ENCODE results near the gene DNER.

DNER gene

DNA sequence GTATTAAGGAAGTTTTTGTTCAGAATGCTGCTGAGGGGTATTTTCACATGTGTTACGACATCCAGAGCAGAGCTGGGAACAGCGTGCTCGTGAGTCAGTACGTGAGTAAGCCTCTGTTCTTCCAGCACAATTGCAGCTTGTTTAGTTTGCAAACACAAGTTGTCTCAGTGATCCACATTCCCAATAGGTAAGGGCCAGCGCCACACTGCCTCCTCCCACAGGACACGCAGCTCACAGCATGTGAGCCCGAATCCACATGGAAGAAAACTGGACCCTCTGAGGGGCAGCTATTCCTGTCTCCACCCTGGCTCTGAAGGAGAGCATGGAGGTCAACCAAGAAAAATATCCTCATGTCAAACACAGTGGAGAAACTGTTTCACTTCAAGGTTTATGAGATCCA lies 269.3 kb downstream of the DNER start:
- DNase-seq (ENCODE audit: low read depth in 1 of 2, low spot score in 1 of 2), result peak in 1 of 2 experiments; percentile 5
- Histone ChIP-seq H3K4me3 (replicated peaks; ENCODE audit: insufficient read depth, low read length) (no peak overlapping the region), H3K27ac (replicated peaks) (no peak overlapping the region), H3K27me3 (ENCODE audit: insufficient read depth, poor library complexity, severe bottlenecking) (no peaks in the 10 kb centered on the region)
- TF ChIP-seq, protein P1, sequence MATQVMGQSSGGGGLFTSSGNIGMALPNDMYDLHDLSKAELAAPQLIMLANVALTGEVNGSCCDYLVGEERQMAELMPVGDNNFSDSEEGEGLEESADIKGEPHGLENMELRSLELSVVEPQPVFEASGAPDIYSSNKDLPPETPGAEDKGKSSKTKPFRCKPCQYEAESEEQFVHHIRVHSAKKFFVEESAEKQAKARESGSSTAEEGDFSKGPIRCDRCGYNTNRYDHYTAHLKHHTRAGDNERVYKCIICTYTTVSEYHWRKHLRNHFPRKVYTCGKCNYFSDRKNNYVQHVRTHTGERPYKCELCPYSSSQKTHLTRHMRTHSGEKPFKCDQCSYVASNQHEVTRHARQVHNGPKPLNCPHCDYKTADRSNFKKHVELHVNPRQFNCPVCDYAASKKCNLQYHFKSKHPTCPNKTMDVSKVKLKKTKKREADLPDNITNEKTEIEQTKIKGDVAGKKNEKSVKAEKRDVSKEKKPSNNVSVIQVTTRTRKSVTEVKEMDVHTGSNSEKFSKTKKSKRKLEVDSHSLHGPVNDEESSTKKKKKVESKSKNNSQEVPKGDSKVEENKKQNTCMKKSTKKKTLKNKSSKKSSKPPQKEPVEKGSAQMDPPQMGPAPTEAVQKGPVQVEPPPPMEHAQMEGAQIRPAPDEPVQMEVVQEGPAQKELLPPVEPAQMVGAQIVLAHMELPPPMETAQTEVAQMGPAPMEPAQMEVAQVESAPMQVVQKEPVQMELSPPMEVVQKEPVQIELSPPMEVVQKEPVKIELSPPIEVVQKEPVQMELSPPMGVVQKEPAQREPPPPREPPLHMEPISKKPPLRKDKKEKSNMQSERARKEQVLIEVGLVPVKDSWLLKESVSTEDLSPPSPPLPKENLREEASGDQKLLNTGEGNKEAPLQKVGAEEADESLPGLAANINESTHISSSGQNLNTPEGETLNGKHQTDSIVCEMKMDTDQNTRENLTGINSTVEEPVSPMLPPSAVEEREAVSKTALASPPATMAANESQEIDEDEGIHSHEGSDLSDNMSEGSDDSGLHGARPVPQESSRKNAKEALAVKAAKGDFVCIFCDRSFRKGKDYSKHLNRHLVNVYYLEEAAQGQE (IDR thresholded peaks at IDR 0.05; ENCODE audit: insufficient replicate concordance, low read depth), result no peak
- TF ChIP-seq POLR2AphosphoS5 (IDR thresholded peaks at IDR 0.05; ENCODE audit: low read depth) (no peak), GABPA (IDR thresholded peaks at IDR 0.05; ENCODE audit: low read depth) (no peak), SPI1 (IDR thresholded peaks at IDR 0.05; ENCODE audit: borderline replicate concordance, low read depth) (no peak)
- TF ChIP-seq, protein P2, sequence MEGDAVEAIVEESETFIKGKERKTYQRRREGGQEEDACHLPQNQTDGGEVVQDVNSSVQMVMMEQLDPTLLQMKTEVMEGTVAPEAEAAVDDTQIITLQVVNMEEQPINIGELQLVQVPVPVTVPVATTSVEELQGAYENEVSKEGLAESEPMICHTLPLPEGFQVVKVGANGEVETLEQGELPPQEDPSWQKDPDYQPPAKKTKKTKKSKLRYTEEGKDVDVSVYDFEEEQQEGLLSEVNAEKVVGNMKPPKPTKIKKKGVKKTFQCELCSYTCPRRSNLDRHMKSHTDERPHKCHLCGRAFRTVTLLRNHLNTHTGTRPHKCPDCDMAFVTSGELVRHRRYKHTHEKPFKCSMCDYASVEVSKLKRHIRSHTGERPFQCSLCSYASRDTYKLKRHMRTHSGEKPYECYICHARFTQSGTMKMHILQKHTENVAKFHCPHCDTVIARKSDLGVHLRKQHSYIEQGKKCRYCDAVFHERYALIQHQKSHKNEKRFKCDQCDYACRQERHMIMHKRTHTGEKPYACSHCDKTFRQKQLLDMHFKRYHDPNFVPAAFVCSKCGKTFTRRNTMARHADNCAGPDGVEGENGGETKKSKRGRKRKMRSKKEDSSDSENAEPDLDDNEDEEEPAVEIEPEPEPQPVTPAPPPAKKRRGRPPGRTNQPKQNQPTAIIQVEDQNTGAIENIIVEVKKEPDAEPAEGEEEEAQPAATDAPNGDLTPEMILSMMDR (IDR thresholded peaks at IDR 0.05; ENCODE audit: insufficient read depth, low read length), result no peak

DNA sequence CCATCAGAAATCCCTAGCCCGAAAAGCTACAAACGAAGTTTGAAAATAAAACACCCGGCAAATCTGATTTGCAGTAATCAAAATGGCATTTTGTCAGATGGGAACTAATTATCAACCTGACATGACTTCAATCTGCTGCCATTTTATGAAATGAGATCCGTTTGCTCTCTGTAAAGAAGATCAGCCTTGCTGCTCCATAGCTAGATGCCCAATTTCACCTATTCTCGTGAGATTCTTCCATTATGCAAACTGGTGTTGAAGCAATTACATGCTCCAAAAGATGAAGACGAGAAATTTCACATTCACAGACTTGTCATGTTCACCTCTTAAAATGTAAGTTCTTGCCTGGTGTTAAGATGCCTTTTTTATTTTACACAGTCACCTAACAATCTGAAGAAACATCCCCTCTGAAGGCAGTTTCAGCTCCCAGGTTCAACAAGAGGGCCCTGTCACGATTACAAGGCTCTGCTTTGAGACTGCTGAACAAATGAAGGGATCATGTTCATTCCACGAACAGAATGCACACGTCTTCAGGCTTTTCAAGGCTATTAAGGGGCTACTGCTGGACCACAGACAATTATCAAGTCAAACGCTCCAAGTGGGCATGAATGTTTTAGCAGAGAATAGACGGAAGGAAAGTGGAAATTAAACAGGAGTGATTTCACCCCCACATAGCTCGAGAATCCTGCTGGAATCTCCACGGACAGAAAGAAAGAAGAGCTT lies 270.6 kb downstream of the DNER start:
- Histone ChIP-seq H3K4me3 (replicated peaks; ENCODE audit: insufficient read depth, low read length) (no peak overlapping the region), H3K27ac (replicated peaks) (no peak overlapping the region), H3K27me3 (ENCODE audit: insufficient read depth, poor library complexity, severe bottlenecking) (no peaks in the 10 kb centered on the region)
- no peak for DNase-seq (ENCODE audit: low read depth in 1 of 2, low spot score in 1 of 2)
- TF ChIP-seq GABPA (IDR thresholded peaks at IDR 0.05; ENCODE audit: low read depth) (no peak), POLR2AphosphoS5 (IDR thresholded peaks at IDR 0.05; ENCODE audit: low read depth) (no peak), SPI1 (IDR thresholded peaks at IDR 0.05; ENCODE audit: borderline replicate concordance, low read depth) (no peak)
- TF ChIP-seq, protein P1 (IDR thresholded peaks at IDR 0.05; ENCODE audit: insufficient replicate concordance, low read depth), result no peak
- TF ChIP-seq, protein P2 (IDR thresholded peaks at IDR 0.05; ENCODE audit: insufficient read depth, low read length), result no peak

DNA sequence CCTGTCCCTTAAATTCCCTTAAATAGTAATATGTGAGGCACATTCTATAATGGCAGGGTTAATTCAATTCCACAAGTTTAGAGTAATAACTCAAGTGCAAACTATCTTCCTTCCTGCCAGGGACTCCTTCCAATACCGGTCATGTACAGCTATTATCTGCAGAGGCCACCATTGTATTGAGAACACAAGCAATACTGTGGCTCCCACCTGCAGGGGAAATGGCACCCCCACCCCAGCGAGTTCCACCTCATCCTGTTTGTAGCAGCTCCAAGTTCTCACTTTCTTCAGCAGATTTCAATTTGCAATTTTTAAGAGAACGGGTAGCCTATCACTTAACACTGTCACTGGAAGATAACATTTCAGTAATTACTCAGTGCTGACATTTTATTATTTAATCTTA lies 271.2 kb downstream of the DNER start:
- no peak for TF ChIP-seq GABPA (IDR thresholded peaks at IDR 0.05; ENCODE audit: low read depth)
- TF ChIP-seq POLR2AphosphoS5 (IDR thresholded peaks at IDR 0.05; ENCODE audit: low read depth), result no peak
- TF ChIP-seq SPI1 (IDR thresholded peaks at IDR 0.05; ENCODE audit: borderline replicate concordance, low read depth), result no peak
- TF ChIP-seq, protein P1 (IDR thresholded peaks at IDR 0.05; ENCODE audit: insufficient replicate concordance, low read depth), result no peak
- TF ChIP-seq, protein P2 (IDR thresholded peaks at IDR 0.05; ENCODE audit: insufficient read depth, low read length), result no peak
- H3K27ac ChIP-seq (replicated peaks), result no peak overlapping the region
- H3K27me3 ChIP-seq (ENCODE audit: insufficient read depth, poor library complexity, severe bottlenecking), result no peaks in the 10 kb centered on the region
- no peak overlapping the region for H3K4me3 ChIP-seq (replicated peaks; ENCODE audit: insufficient read depth, low read length)
- no peak for DNase-seq (ENCODE audit: low read depth in 1 of 2, low spot score in 1 of 2)
